ENCODE measurements around the gene ITSN1. TPM values are rescaled to one million over a fixed set of nuclear protein-coding genes. Genes with fewer than 3 reads are reported as not detected.

The ITSN1 gene
- total RNA-seq, 1 experiment from 2014 or later: 50.3 TPM

- DNase-seq (ENCODE audit: low read depth, low spot score) (no peak), ATAC-seq (no peak)
- H3K36me3 ChIP-seq (ENCODE audit: control insufficient read depth, insufficient read depth, low read length): no peaks in the 10 kb centered on the region; the same call in 1 of the 2 replicates
- H3K9me3 ChIP-seq (ENCODE audit: control insufficient read depth, insufficient read depth, low read depth, low read length): no peaks in the 10 kb centered on the region
- H3K27ac ChIP-seq (ENCODE audit: low read length): peak overlapping the region; percentile 61
- H3K4me3 ChIP-seq (ENCODE audit: low read depth in 2 of 2, low read length in 2 of 2): no peak overlapping the region
- H3K4me1 ChIP-seq (ENCODE audit: control insufficient read depth, insufficient read depth, low read length): peaks cover 45% of the 10 kb centered on the region
- TF ChIP-seq CTCF (IDR thresholded peaks at IDR 0.05) (no peak), REST (IDR thresholded peaks at IDR 0.05; ENCODE audit: insufficient read depth in 1 of 2, low read depth in 2 of 2, low read length in 1 of 2) (no peak), POLR2AphosphoS5 (IDR thresholded peaks at IDR 0.05; ENCODE audit: low read depth, low read length) (no peak), SIN3A (IDR thresholded peaks at IDR 0.05; ENCODE audit: borderline replicate concordance, insufficient read depth, low read depth, low read length) (no peak), TCF7L2 (IDR thresholded peaks at IDR 0.05; ENCODE audit: low read depth, low read length) (no peak)
- POLR2A ChIA-PET: no interaction called here
- intact Hi-C loops (cut with micrococcal nuclease; ENCODE audit: unreplicated experiment) (no loop called here), in situ Hi-C loops (cut with HindIII; ENCODE audit: low pct_unique_long_range_greater_than_20kb, low sequenced_read_pairs) (no loop called here)
- CTCF ChIA-PET: interaction anchor here (0.6 kb wide), 1 partner anchor 164 kb away, joined by 3 read pairs; no protein-coding TSS in a partner anchor
- no TSS peak for BruUV-seq (replicated peaks)
- no peaks in the 10 kb centered on the region for H3K27me3 ChIP-seq (ENCODE audit: control insufficient read depth, insufficient read depth, low read length)
These were observed 6.3 kb downstream of the ITSN1 start for GRCh38 chr21:33648555-33648954.

- ChIA-PET POLR2A (interaction anchor here (0.7 kb wide), 1 partner anchor 35 kb away, joined by 3 read pairs; no protein-coding TSS in a partner anchor), CTCF (no interaction called here)
- DNase-seq (ENCODE audit: low read depth, low spot score) (no peak), ATAC-seq (peak; percentile 37; the same call in 1 of the 2 replicates)
- Histone ChIP-seq H3K4me3 (ENCODE audit: low read depth in 2 of 2, low read length in 2 of 2) (no peak overlapping the region), H3K27ac (ENCODE audit: low read length) (peak overlapping the region; percentile 42; the same call in 1 of the 2 replicates), H3K36me3 (ENCODE audit: control insufficient read depth, insufficient read depth, low read length) (no peaks in the 10 kb centered on the region), H3K9me3 (ENCODE audit: control insufficient read depth, insufficient read depth, low read depth, low read length) (no peaks in the 10 kb centered on the region), H3K27me3 (ENCODE audit: control insufficient read depth, insufficient read depth, low read length) (no peaks in the 10 kb centered on the region), H3K4me1 (ENCODE audit: control insufficient read depth, insufficient read depth, low read length) (peaks cover 52% of the 10 kb centered on the region)
- no TSS peak for BruUV-seq (replicated peaks)
- in situ Hi-C loops (cut with HindIII; ENCODE audit: low pct_unique_long_range_greater_than_20kb, low sequenced_read_pairs) (no loop called here), intact Hi-C loops (cut with micrococcal nuclease; ENCODE audit: unreplicated experiment) (no loop called here)
- TF ChIP-seq TCF7L2 (IDR thresholded peaks at IDR 0.05; ENCODE audit: low read depth, low read length) (no peak), SIN3A (IDR thresholded peaks at IDR 0.05; ENCODE audit: borderline replicate concordance, insufficient read depth, low read depth, low read length) (no peak), REST (IDR thresholded peaks at IDR 0.05; ENCODE audit: insufficient read depth in 1 of 2, low read depth in 2 of 2, low read length in 1 of 2) (no peak), CTCF (IDR thresholded peaks at IDR 0.05) (no peak), POLR2AphosphoS5 (IDR thresholded peaks at IDR 0.05; ENCODE audit: low read depth, low read length) (no peak)
These were observed 7.9 kb downstream of the ITSN1 start for GRCh38 chr21:33650230-33650629.
